Sigmoid colon (tissue), 4 donors: ENCODE results near the gene CTIF.

Experiments
- CTCF ChIP-seq, 4 experiments: fragments of 450-650 bp in 3 of 4; fragments of 200-600 bp in 1 of 4; IDR thresholded peaks; one replicate each; pipeline ENCODE4 v1.5.1; 2016 to 2019; ENCODE audit warnings: antibody characterized with exemption in 4 of 4, mild to moderate bottlenecking in 3 of 4, moderate library complexity in 2 of 4
- EP300 ChIP-seq, 4 donors: sonication (generic); formaldehyde crosslinking; IDR thresholded peaks; one replicate each; pipeline ENCODE4 v1.6.1; 2017; ENCODE audit warnings: antibody characterized with exemption in 4 of 4

GRCh38 chr18:48808476-48808875, 269.6 kb downstream of the CTIF start:
- TF ChIP-seq CTCF (IDR thresholded peaks at IDR 0.05) = no peak
- TF ChIP-seq EP300 (IDR thresholded peaks at IDR 0.05) = no peak
